GM19035 (cell line): ENCODE results near the gene REEP3.

ENCODE experiments used
- ATAC-seq: cut with Tn5 transposase; IDR thresholded peaks from one replicate; pipeline ENCODE4 v1.9.1; 2021; ENCODE audit not compliant: unreplicated experiment

Gene REEP3

DNA sequence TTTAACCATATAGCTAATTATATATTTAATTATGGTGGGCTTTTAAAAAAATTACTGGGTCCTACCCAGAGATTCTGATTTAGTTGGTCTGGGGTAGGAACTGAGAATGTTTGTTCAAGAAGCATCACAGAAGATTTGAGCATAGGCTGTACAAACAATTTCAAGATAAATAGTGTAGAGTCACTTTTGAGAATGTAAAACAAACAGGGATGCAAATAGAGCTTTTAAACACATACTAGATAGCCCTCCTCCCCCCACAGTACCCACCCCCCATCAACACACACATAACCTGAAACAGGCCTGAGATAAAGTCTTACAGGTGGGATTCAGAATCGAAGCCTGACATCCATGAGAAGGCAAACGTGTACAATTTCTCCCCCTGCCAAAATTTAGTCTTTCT, 15.6 kb upstream of the REEP3 start:
- ATAC-seq: no peak

GRCh38 chr10:63506554-63506953, 14.6 kb upstream of the REEP3 start:
- no peak for ATAC-seq

DNA sequence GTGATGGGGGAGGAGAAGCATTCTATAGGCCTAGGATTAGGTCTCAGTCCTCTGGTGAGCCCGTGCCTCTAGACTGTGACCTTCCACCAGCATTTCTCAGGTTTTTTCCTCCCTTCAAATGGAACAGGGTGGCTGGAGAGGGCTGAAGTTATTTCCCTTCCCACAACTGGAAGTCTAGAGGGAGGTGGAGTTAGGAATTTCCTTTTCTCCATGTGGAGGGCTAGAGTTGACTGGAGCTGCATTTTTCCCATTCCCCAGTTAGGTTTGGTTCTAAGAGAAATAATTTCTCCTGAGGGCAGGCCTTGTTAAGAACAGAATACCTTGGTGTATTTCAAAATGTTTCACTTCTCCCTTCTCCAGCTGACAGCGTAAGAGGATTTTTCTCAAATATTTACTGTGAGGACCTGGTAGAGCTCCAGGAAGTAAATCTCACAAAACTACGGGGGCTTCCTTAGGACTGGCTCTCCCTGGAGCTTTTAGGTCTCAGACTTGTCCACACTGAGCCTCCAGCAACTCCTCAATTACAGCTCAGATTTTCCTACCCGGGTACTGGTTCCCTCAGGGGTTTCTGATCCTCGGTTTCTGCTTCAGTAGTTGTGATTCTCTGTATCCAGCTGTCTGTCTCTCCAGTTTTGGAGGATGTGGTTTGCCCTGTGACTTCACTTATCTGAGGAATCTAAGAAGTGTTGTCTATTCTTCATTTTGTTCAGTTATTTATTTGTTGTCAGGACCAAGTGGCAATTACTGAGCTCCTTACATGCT, 6.0 kb upstream of the REEP3 start:
- no peak for ATAC-seq

- no peak for ATAC-seq
Measured at GRCh38 chr10:63516207-63516606, 5.0 kb upstream of the REEP3 start.

GRCh38 chr10:63518690-63519288, 2.4 kb upstream of the REEP3 start:
- ATAC-seq: no peak

DNA sequence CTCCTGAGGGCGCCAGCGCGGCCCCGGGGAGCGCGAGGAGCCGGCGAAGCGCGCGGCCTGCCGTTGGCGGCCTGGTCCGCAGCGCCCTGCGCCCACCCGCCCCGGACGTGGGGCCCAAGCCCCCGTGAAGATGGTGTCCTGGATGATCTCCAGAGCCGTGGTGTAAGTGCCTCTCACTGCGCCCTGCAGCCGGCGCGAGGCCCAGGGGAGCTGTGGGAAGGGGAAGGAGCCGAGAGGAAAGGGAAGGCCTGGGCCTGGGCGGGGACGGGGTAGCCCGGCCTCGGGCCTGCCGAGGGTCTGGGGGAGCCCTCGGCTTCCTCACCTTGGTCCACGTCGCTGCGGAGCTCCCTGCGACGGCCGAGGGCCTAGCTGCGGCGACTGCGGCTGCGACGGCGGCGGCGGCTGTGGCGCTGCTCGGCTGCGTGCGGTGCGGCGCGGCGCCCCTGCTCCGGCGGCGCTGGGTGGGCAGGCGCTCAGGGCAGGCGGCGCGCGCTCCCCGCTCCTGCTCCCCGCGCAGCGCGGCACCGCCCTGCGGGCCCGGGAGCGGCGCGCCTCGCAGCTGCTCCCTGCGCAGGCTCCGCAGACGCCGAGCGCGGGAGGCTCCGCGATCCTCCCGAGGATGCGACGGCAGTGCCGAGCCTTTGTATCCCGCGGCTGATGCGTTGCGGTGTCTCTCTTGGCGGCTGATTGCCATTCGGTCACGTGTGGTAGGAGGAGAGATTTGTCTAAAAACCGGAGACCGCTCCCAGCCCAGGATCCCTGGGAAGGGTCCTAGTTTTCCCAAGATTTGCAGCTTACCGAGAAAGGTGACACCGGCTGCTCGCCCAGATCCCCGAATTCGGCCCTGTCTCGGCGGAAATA, 445 bp downstream of the REEP3 start:
- peak; percentile 64 for ATAC-seq

DNA sequence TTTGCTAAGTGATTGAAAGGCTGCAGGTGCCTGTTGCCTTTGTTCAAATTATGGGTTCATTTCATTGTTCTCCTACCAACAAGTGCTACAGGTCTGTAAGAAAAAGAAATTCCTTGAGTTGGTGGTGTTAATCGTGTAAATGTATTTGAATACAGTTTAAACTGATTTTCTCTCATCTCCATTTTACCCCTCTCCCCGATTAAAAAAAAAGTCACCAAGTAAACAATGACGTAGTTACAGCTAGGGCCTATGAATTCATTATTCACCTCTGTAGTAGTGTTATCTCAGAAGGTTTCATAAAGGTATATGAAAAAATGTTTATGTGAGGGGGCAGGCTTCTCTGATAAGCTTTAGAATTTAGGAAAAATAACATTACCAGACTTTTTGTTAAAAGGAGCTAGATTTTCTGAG, 1.1 kb downstream of the REEP3 start:
- ATAC-seq: no peak

DNA sequence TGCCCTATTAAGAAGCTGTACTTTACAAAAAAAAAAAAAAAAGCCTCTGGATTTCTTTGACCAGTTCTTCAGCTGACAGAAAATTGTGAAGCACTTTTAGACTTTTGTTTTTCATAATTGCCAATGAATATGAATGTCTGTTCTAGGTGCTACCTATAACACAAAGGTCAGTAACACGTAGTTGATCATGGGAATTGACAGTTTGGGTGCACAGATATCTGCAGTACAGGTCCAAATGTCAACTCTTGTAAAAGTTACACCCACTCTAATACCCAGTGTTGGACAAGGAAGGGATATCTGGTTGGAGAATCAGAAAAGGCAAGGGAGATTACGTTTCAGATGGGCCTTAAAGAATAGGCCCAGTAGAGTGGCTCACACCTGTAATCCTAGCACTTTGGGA, 1.8 kb downstream of the REEP3 start:
- no peak for ATAC-seq

DNA sequence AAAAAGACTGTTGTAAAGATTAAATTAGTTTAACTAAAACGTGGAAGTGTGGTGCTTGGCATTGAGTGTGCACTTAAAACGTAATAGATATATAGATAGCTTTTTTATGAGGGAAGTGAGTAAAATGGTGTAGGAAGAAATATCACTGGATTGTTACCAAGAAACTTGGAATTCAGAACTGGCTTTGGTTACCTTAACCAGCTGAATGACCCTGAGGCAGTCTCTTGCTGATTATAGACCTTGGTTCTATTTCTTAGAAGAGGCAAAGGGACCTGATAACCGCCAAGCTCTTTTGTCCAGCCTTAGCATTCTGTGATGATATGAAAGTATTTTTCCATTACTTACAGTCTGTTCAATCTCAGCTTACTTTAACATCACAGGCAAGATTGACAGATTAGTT, 3.8 kb downstream of the REEP3 start:
- ATAC-seq: no peak

- no peak for ATAC-seq
Measured at GRCh38 chr10:63527401-63527800, 6.2 kb downstream of the REEP3 start.

DNA sequence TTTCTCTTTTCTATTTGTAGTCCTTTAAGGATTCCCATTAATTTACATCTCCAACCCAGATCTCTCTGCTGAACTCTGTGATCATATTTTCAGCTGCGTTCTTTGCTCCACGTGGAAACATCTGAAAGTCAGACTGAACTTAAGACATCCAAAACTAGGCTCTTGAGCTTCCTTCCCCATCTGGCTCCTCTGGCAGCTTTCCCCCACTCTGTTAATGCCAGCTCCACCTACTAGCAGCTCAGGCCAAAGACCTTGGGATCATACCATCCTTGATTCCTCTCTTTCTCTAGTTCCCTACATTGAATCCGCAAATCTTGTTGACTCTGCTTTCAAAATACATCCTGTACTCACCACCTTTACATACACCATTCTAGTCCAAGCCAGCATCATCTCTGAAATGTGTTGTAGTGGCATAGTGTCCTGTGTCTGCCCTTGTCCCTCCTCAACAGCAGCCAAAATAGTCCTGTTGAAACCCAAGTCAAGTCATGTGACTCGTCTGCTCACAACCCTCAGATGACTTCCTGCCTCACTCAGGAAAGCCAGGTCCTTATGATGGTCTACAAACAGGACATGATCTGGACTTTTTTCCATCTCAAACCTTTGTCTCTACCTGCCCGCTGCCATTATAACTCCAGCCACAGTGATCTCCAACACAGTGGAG, 7.0 kb downstream of the REEP3 start:
- no peak for ATAC-seq

- no peak for ATAC-seq
Measured at GRCh38 chr10:63530409-63530808, 9.2 kb downstream of the REEP3 start.

- ATAC-seq: no peak
Measured at GRCh38 chr10:63534723-63535122, 13.5 kb downstream of the REEP3 start.

DNA sequence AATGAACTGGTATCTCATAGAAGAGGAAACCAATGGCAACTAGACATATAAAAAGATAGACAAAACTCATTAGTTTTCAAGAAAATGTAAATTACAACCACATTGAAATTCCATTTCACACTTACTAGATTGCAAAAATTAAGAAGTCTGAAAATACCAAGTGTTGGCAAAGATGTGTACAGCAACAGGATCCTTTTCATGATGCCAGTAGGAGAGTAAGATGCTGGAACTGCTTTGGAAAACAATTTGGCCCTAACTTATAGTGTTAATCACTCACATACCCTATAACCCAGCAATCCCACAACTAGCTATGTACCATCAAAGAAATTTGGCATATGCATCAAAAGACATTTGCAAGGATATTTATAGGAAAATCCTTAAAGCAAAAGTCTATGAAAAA, 15.5 kb downstream of the REEP3 start:
- no peak for ATAC-seq

GRCh38 chr10:63537536-63537935, 16.3 kb downstream of the REEP3 start:
- ATAC-seq: no peak

DNA sequence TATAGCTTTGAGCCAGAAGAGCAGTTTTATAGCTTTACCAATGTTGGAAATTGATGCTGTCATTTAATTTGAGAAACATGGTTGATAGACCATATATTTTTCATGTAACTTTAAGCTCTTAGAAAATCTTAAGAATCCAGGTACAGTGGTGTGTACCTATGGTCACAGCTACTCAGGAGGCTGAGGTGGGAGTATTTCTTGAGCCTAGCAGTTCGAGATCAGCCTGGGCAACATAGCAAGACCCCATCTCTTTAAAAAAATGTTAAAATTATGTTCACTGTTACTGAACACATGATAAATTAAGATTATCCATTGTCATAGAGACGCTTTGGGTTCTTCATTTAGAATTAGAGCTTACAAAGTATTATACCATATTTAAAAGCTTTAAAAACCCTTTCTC, 18.2 kb downstream of the REEP3 start:
- ATAC-seq: no peak

DNA sequence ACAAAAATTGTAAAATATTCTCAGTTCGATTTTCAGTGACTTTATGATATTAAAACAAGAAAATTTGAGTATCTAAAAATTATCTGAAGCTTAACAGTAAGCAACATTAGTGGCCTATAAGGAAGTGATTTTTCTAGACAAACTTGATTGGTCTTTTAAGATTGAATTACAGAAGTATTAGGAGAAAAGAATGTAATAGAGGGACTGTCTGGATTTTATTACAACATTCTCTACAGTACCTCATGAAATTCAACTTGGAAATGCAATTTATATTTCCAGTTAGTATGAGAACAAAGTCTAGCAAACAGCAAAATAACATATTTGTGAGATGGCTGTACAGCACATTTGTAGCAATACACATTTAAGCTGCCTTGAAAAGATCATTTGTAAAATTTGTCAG, 18.8 kb downstream of the REEP3 start:
- no peak for ATAC-seq

DNA sequence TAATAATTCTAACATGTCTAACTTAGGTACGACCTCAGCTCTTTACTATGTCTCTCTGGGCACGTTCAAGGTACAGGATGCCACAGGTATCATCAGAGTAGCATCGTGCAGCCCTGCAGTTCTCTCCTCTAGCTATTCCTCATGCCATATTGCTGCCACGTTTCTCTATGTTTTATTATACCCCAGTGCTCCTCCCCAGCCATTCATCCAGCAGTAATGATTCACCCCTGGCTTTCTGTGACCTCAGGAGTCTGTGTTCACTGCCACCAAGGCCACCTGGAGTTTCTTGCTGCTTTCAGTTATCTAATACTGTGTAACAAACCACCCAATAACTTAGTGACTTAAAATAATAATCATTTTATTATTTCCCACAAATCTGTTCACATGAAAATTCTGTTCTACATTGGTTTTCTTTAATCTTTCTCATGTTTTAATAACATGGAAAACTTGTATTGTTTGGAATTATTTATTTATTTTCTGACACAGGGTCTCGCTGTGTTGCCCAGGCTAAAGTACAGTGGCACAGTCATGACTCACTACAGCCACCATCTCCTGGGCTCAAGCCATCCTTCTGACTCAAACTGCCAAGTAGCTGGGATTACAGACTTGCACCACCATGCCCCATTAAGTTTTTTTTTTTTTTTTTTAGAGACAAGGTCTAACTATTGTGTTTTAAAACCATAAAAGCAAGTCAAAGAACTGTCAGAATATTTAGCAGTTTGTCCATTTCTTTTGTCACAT, 21.8 kb downstream of the REEP3 start:
- no peak for ATAC-seq

DNA sequence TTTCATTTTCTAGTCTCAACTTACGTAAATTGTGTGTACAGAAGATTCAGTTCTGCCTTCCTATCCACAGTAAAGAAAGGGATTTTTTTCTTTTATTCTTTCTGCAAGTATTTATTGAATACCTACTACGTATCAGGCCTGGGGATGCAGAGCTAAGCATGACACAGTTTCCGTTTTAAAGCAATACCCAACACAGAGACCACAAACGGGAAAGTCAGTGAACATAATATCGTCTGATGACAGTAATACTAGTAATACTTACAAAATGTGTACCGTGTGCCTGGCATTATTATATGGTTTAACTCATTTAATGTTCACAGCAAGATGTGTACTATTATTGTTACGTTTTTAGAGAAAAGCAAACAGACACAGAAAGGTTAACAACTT, 22.4 kb downstream of the REEP3 start:
- ATAC-seq: no peak

- no peak for ATAC-seq
Measured at GRCh38 chr10:63544418-63544817, 23.2 kb downstream of the REEP3 start.
